ENCODE data around the gene NAPG.
"Not testable (repeated sequence)": the region's sequence is repeated elsewhere in the genome, so short reads cannot be mapped to it uniquely, and the experiment has no call there.

NAPG gene

DNA sequence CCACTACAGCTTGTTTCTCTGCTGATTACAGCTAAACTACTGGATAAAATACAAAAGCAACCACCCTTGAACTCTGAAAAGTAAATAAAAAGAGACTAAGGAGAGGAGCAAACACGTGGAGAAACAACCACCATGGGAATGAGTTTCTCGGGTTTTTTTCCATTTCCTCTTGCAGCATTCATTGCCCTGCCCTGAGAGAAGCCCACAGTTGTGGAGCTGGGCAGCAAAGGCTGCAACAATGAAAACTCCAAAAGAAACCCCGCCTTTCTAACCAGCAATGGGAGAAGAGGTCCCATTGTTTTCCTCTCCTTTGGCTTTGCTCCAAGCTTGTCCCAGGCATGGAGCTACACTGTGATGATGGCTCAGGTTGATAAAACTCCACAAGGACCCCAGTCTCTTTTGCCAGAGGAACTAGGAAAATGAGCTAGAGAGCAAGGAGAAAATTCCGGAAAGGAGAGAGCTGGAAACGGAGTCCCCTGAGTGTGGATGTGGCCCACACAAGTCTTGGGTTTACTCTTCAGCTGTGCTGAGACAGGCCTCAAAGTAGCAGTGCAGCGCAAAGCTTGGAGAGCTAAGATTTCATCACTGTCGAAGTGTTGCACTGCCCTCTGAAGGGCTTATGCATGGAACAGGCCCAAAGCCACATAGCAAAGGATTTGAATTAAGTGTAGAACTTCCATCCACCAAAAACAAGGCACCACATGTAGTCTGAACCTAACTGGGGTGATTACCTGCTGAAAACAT, 20.9 kb downstream of the NAPG start:
- TF ChIP-seq, protein P1, sequence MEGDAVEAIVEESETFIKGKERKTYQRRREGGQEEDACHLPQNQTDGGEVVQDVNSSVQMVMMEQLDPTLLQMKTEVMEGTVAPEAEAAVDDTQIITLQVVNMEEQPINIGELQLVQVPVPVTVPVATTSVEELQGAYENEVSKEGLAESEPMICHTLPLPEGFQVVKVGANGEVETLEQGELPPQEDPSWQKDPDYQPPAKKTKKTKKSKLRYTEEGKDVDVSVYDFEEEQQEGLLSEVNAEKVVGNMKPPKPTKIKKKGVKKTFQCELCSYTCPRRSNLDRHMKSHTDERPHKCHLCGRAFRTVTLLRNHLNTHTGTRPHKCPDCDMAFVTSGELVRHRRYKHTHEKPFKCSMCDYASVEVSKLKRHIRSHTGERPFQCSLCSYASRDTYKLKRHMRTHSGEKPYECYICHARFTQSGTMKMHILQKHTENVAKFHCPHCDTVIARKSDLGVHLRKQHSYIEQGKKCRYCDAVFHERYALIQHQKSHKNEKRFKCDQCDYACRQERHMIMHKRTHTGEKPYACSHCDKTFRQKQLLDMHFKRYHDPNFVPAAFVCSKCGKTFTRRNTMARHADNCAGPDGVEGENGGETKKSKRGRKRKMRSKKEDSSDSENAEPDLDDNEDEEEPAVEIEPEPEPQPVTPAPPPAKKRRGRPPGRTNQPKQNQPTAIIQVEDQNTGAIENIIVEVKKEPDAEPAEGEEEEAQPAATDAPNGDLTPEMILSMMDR (IDR thresholded peaks at IDR 0.05; ENCODE audit: extremely low read depth, missing control alignments), result no peak
- no peak for DNase-seq (ENCODE audit: low spot score)

DNA sequence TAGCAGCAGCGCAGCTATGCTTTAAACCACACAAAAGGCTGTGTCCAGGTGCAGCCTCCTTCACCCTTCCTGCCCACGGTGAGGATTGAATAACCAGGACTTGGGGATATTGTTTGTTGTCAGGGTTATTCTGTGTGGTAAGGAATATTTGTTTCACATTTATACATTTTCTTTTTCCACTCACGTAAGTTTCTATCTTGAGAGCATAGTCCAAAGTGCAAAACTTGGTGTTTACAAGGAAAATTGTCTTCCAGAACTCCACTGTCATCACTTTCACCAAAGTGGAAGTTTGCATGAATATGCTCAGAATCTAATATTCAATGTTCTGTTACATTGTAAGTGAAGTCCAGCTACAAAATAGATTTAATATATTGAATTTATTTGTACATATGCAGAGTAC, 26.4 kb downstream of the NAPG start:
- DNase-seq (ENCODE audit: low spot score), result no peak
- TF ChIP-seq, protein P1 (IDR thresholded peaks at IDR 0.05; ENCODE audit: extremely low read depth, missing control alignments), result no peak

DNA sequence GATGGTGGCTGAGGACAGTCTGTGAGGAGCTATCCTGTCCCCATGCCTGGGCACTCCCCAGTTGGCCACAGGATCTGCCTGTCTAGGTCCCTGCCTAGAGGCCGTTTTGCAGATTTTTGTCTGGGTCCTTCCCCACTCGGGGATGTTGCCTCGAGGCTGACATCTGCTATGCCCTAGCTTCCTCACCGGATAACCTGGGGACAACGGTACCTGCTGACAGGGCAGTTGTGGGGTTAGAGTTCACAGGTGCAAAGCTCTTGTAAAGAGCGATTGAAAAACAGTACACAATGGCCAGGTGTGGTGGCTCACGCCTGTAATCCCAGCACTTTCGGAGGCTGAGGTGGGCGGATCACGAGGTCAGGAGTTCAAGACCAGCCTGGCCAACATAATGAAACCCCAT, 30.4 kb downstream of the NAPG start:
- not testable (repeated sequence) for DNase-seq (ENCODE audit: low spot score)

DNA sequence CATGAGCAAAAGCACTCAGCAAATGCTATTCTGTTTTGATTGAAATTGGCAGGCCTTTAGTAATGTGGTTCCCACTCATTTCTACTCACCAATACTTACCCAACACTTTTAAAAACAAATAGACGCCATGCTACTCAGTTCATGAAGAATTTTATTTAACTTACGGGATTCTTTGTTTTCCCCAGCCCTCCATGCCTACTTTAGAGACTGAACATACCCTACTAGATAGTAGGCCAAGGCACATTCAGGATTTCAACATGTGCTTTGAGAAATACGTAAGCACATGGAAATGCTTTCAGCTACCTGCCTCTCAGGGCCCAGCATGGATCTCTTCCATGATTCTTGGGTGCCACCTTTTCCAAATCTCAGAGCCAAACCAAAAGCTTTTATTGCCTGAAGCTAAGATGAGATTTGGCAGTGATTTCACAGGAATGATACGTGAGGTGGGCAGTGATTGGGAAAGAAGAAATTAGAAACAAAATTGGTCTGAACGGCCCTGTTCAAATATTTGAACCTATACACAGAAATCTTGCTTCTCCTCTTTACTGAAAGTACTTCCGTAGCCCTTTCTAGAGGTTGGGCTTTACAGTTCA, 31.4 kb downstream of the NAPG start:
- no peak for DNase-seq (ENCODE audit: low spot score)
- TF ChIP-seq, protein P1 (IDR thresholded peaks at IDR 0.05; ENCODE audit: extremely low read depth, missing control alignments), result no peak

DNA sequence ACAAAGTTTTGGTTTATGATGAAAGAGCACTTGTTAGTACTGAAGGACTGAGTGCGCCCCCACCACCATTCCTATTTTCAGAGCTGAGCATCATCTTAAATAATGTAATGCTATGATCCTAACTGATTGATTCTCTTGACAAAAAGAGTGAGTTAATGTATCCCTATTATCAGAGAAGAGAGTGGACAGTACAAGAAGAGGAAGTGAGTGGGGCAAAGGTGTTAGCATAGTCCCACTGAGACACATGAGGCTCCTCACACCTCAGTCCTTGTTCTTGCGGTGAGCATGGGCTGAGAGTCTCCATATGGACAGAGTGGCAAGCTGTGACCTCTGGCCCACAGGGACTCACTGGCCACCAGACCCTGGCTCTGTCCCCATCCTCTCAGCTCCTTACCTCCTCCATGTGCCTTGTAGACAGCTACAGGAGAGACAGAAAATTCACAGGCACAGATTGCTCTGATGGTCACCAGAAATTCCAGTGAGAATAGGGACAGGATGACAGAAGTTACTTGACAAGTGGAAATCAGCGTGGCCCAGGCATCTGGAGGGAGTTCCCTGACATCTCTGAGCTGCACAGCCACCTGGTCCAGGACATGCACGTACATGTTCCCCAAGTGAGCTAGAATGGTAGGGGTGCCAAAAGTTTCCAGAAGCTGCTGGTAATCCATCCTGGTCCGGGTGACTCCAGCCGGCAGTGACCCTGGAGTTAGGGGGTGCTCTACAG, 32.6 kb downstream of the NAPG start:
- no peak for DNase-seq (ENCODE audit: low spot score)
- TF ChIP-seq, protein P1 (IDR thresholded peaks at IDR 0.05; ENCODE audit: extremely low read depth, missing control alignments), result no peak

DNA sequence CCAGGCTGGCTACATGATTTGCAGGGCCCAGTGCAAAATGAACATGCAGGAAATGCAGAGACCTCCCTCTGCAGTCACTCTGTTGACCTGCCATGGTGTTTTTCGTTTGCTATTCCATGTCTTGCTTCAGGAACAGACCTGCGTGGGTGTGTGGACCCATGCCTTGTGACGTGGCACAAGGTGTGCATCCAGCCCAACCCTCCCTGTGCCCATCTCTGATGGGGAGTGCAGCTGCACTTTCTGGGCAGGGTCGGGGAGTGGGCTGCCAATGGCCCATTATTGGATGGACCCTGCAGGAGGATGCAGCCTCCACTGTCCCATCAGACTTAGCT, 33.1 kb downstream of the NAPG start:
- TF ChIP-seq, protein P1 (IDR thresholded peaks at IDR 0.05; ENCODE audit: extremely low read depth, missing control alignments), result no peak
- DNase-seq (ENCODE audit: low spot score), result no peak

DNA sequence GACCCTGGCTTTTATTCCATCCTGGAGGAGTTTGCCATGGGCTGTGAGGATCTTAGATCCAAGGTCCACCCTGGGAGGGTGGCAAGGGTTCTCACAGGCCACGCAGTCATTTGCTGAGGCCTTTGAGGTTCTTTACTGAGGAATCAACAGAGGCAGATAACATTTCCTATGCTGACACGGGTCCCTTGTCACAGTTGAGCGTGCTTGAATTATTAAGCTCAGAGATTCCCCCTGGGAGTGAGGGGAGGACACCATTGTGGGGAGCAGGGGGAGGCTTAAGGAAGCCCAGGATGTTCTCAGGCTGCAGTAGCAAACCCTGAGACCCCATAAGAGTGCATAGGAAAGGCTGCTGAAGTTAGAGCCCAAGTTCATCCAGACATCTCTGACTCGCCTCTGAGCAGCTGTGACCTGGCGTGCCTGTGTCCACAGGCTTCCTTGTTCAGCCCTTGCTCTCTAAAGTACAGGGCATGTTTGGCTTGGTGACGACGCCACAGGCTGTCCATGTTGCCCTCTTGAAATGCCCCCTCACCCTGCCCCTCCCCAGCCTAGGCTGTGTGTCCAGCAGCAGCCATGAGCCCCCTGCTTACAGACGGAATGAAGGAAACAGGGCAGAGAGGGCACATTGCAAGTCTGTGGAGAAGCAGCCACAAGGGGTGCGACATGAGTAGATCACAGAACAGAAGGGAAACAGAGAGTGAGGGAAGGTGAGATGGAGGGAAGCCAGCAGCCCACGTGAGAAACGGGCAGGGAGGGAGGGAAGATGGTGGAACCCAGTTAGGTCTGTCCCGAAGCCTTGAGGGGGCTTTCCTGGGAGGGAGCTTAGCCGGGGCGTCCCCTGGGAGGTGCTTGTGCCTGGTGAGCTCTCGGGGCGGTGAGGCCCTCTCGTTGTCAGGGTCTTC, 34.0 kb downstream of the NAPG start:
- TF ChIP-seq, protein P1 (IDR thresholded peaks at IDR 0.05; ENCODE audit: extremely low read depth, missing control alignments), result no peak
- DNase-seq (ENCODE audit: low spot score), result peak; percentile 55

All from GM20000 (cell line).